Cardiac muscle cell (in vitro differentiated cells and primary cell): ENCODE results near the gene PTRH2. TPM values are rescaled to one million over a fixed set of nuclear protein-coding genes. Genes with fewer than 3 reads are reported as not detected.

Experiments
- DNase-seq, 2 donors: peaks; one replicate each; pipeline versions ENCODE4 v3.0.0 to v3.0.0-alpha.2; 2010 to 2017; ENCODE audit warnings: low read depth in 1 of 2, low spot score in 1 of 2
- H3K27ac ChIP-seq: fragments of 200-600 bp; sonication (generic); 2 replicates; pipeline ENCODE4 v1.5.1; 2016
- H3K27me3 ChIP-seq: fragments of 200-600 bp; sonication (generic); 2 replicates; pipeline ENCODE4 v1.6.0; 2016; ENCODE audit warnings: control low read depth
- H3K36me3 ChIP-seq: fragments of 200-600 bp; sonication (generic); 2 replicates; pipeline ENCODE4 v1.5.1; 2016; ENCODE audit warnings: control low read depth
- H3K4me1 ChIP-seq: fragments of 200-600 bp; sonication (generic); 2 replicates; pipeline ENCODE4 v1.8.1; 2017; ENCODE audit warnings: low read depth, mild to moderate bottlenecking, mixed run types
- H3K4me3 ChIP-seq: fragments of 200-600 bp; sonication (generic); 2 replicates; pipeline ENCODE4 v1.5.1; 2016; ENCODE audit warnings: mild to moderate bottlenecking
- H3K9me3 ChIP-seq: fragments of 200-600 bp; sonication (generic); 2 replicates; pipeline ENCODE4 v1.5.1; 2017; ENCODE audit warnings: low read depth, mild to moderate bottlenecking, control low read depth
- polyA plus RNA-seq: library from polyadenylated mRNA; unstranded; fragments of >200 nt; fragmentation: Nextera tagmentation; extraction: Ambion mirVana; gene quantifications from 2 replicates; pipeline ENCODE4 v1.2.1, GENCODE V29; 2016
- total RNA-seq: library from RNA; depleted of rRNA; stranded (reverse); fragments of >200 nt; gene quantifications from 2 replicates; pipeline ENCODE4 v1.2.3, GENCODE V29; 2016
- TF ChIP-seq, protein P1 (sequence below): IDR thresholded peaks from 2 replicates; pipeline ENCODE4 v1.5.1; 2012; ENCODE audit warnings: low read depth, mild to moderate bottlenecking, low read length

The PTRH2 gene
- total and polyA plus RNA-seq, 2 experiments from 2014 or later: 9.3 to 17.7 TPM

DNA sequence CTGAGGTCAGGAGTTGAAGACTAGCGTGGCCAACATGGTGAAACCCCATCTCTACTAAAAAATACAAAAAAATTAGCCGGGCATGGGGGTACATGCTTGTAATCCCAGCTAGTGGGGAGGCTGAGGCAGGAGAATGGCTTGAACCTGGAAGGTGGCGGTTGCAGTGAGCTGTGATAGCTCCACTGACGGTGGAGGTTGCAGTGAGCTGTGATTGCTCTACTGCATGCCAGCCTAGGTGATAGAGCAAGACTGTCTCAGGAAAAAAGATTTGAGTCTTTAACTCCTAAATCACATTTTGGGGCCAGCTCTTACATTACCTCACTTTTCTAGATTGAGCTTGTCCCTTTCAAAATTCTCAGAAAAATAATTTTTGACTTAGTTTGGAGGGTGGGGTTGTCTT, 15.4 kb upstream of the PTRH2 start:
- DNase-seq: no peak
- no peaks in the 10 kb centered on the region for H3K36me3 ChIP-seq
- TF ChIP-seq, protein P1, sequence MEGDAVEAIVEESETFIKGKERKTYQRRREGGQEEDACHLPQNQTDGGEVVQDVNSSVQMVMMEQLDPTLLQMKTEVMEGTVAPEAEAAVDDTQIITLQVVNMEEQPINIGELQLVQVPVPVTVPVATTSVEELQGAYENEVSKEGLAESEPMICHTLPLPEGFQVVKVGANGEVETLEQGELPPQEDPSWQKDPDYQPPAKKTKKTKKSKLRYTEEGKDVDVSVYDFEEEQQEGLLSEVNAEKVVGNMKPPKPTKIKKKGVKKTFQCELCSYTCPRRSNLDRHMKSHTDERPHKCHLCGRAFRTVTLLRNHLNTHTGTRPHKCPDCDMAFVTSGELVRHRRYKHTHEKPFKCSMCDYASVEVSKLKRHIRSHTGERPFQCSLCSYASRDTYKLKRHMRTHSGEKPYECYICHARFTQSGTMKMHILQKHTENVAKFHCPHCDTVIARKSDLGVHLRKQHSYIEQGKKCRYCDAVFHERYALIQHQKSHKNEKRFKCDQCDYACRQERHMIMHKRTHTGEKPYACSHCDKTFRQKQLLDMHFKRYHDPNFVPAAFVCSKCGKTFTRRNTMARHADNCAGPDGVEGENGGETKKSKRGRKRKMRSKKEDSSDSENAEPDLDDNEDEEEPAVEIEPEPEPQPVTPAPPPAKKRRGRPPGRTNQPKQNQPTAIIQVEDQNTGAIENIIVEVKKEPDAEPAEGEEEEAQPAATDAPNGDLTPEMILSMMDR: no peak
- no peaks in the 10 kb centered on the region for H3K9me3 ChIP-seq
- no peaks in the 10 kb centered on the region for H3K27me3 ChIP-seq
- no peak overlapping the region for H3K27ac ChIP-seq
- no peak overlapping the region for H3K4me3 ChIP-seq
- no peaks in the 10 kb centered on the region for H3K4me1 ChIP-seq

DNA sequence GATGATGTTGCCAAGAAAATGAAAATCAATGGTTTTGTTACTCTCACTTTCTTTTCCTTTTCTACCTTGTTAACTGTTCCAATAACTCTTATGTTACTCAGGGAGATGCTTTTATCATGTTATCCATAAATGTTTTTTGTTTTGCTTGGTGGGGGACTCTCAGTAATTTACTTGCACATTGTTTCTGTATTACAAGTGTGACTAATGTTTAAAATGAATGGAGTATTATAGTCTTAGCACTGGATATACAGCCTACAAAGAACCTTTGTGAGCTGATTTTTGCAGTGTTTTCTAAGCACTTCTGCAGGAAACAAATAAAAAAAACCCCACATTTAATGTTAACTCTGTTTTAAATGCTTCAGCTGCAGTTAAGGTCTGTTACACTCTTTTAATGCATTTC, 12.3 kb upstream of the PTRH2 start:
- no peaks in the 10 kb centered on the region for H3K4me1 ChIP-seq
- no peaks in the 10 kb centered on the region for H3K9me3 ChIP-seq
- H3K36me3 ChIP-seq: no peaks in the 10 kb centered on the region
- H3K27ac ChIP-seq: no peak overlapping the region
- no peak for DNase-seq
- no peaks in the 10 kb centered on the region for H3K27me3 ChIP-seq
- TF ChIP-seq, protein P1: no peak
- H3K4me3 ChIP-seq: no peak overlapping the region

DNA sequence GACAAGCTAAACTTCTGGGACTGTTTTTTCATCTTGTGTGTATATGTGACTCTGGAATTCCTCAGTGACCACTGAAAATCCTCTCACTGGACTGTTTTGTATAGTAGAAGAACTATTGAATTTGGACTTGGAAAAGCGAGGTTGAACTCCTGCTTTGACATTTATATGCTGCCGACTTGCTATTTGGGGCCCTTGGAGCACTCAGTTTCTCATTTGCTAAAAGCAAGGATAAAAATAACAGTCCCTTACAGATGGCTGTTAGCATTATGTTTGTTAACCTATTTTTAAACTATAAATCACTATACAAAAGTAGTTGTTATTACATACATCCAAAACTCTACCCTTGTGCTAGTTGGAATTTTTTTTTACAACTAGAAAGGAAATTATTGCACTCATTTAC, 9.2 kb upstream of the PTRH2 start:
- H3K36me3 ChIP-seq: no peaks in the 10 kb centered on the region
- DNase-seq: no peak

DNA sequence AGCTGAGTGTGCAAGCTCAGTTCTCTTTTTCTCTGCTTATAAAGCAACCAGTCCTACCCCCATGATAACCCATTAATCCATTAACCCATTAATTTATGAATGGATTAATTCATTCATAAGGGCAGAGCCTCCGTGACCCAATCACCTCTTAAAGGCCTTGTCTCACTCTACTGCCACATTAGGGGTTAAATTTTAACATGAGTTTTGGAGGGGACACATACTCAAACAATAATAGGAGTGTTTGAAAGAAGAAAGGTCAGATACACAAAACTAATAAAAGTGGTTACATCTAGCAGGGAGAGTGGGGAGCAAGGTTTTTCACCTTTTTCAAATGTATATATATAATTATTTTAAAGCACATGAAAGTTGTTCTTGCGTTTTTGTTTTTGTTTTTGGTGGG, 7.0 kb upstream of the PTRH2 start:
- H3K9me3 ChIP-seq: no peaks in the 10 kb centered on the region
- DNase-seq: no peak
- H3K27ac ChIP-seq: no peak overlapping the region
- no peaks in the 10 kb centered on the region for H3K27me3 ChIP-seq
- H3K4me3 ChIP-seq: no peak overlapping the region
- H3K36me3 ChIP-seq: no peaks in the 10 kb centered on the region
- TF ChIP-seq, protein P1: no peak
- H3K4me1 ChIP-seq: peaks cover under 1% of the 10 kb centered on the region

More for the DNA sequence above, 9.2 kb upstream of the PTRH2 start:
- H3K9me3 ChIP-seq: no peaks in the 10 kb centered on the region
- H3K4me1 ChIP-seq: no peaks in the 10 kb centered on the region
- H3K27ac ChIP-seq: peak overlapping the region; percentile 33
- TF ChIP-seq, protein P1: no peak
- no peak overlapping the region for H3K4me3 ChIP-seq
- no peaks in the 10 kb centered on the region for H3K27me3 ChIP-seq

DNA sequence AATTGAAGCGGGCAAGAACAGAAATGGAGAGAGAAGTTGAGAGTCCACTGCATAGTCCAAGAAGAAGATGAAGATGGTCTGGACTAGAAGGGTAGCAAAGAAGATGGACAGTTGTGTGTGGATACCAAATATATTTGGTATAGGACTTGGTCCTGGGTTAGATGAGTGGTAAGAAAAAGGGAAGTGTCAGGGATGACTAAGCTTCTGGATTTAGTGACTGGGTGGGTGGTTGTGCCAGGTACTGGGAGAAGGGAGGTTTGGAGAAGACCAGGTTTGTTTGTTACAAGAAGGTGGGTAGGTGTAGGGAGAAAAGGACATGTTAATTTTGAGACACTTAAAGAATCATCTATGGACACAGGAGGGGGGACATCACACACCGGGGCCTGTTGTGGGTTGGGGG, 5.6 kb upstream of the PTRH2 start:
- H3K36me3 ChIP-seq: no peaks in the 10 kb centered on the region
- TF ChIP-seq, protein P1: no peak

DNA sequence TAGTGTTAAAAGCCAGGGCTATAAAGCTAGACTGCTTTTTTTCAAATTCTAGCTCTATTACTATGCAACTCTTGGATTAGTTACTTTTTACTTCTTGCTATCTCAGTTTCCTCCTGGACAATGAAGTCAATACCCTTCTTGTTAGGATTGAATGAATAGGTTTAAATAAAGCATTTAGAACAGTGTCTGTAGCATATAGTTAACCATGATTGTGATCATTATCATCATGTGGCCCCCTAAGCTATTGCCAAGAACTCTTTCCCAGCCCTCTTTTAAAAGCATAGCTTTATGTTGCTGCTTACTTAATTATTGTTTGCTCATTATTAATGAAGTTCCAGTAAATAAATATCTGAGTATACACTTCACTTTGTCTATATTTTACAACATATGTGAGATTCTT, 4.7 kb upstream of the PTRH2 start:
- Histone ChIP-seq H3K4me3 (no peak overlapping the region), H3K27me3 (no peaks in the 10 kb centered on the region), H3K27ac (no peak overlapping the region), H3K36me3 (no peaks in the 10 kb centered on the region), H3K9me3 (no peaks in the 10 kb centered on the region), H3K4me1 (peaks cover 11% of the 10 kb centered on the region)
- no peak for DNase-seq
- TF ChIP-seq, protein P1: no peak

More for the DNA sequence above, 5.6 kb upstream of the PTRH2 start:
- H3K27me3 ChIP-seq: no peaks in the 10 kb centered on the region
- no peaks in the 10 kb centered on the region for H3K9me3 ChIP-seq
- DNase-seq: no peak
- no peak overlapping the region for H3K27ac ChIP-seq
- H3K4me3 ChIP-seq: no peak overlapping the region
- peaks cover 11% of the 10 kb centered on the region for H3K4me1 ChIP-seq
